SU-DHL-6 (cell line): ENCODE data around the gene NCR2.

Experiments
- H2AFZ ChIP-seq: fragments of 200-600 bp; sonication (generic); 2 replicates; pipeline ENCODE4 v1.6.1; 2014; ENCODE audit warnings: low read depth, mild to moderate bottlenecking, moderate library complexity, mixed read lengths, antibody characterized with exemption, low read length; ENCODE audit not compliant: severe bottlenecking
- H3F3A ChIP-seq: fragments of 200-600 bp; shearing (Covaris generic); 2 replicates; pipeline ENCODE4 v1.6.0; 2016; ENCODE audit warnings: antibody characterized with exemption, mild to moderate bottlenecking; ENCODE audit not compliant: insufficient read depth
- H3K27ac ChIP-seq: fragments of 200-600 bp; sonication (generic); 2 replicates; pipeline ENCODE4 v1.5.1; 2016; ENCODE audit warnings: low read depth, mild to moderate bottlenecking, low read length, moderate library complexity, mixed read lengths
- H3K27me3 ChIP-seq: fragments of 200-600 bp; sonication (generic), shearing (Covaris generic); 2 replicates; pipeline ENCODE4 v1.6.0; 2014; ENCODE audit warnings: mild to moderate bottlenecking, low read length
- H3K36me3 ChIP-seq: fragments of 200-600 bp; sonication (generic); 2 replicates; pipeline ENCODE4 v1.6.1; 2014; ENCODE audit warnings: mild to moderate bottlenecking, low read length, mixed read lengths
- H3K4me2 ChIP-seq: fragments of 300-600, 200-600 bp; shearing (Covaris generic), sonication (generic); 2 replicates; pipeline ENCODE4 v1.6.0; 2014; ENCODE audit warnings: low read length, low read depth, mild to moderate bottlenecking; ENCODE audit not compliant: poor library complexity, severe bottlenecking
- H3K4me3 ChIP-seq: fragments of 200-600 bp; sonication (generic); 2 replicates; pipeline ENCODE4 v1.5.1; 2014; ENCODE audit warnings: antibody characterized with exemption, low read length, mild to moderate bottlenecking, mixed read lengths; ENCODE audit not compliant: insufficient read depth, poor library complexity, severe bottlenecking
- H3K79me2 ChIP-seq: fragments of 200-600 bp; sonication (generic); 2 replicates; pipeline ENCODE4 v1.6.1; 2014; ENCODE audit warnings: mild to moderate bottlenecking, low read length, moderate library complexity; ENCODE audit not compliant: insufficient read depth
- H3K9ac ChIP-seq: fragments of 200-600 bp; sonication (generic); 2 replicates; pipeline ENCODE4 v1.7.0; 2014; ENCODE audit warnings: mild to moderate bottlenecking, low read length
- H3K9me2 ChIP-seq: fragments of 200-600 bp; sonication (generic); replicated peaks from 2 replicates; pipeline ENCODE4 v1.6.1; 2014; ENCODE audit warnings: low read length; ENCODE audit not compliant: insufficient read depth
- H3K9me3 ChIP-seq: fragments of 200-600 bp; sonication (generic); 2 replicates; pipeline ENCODE4 v1.6.1; 2014; ENCODE audit warnings: low read length, mixed read lengths; ENCODE audit not compliant: insufficient read depth
- H4K20me1 ChIP-seq: fragments of 200-600 bp; sonication (generic); 2 replicates; pipeline ENCODE4 v1.6.1; 2014; ENCODE audit warnings: low read depth, mild to moderate bottlenecking, antibody characterized with exemption, low read length, moderate library complexity, mixed read lengths
- CTCF ChIP-seq: fragments of 200-600 bp; sonication (generic); IDR thresholded peaks from one replicate; pipeline ENCODE4 v1.5.1; 2017; ENCODE audit warnings: antibody characterized with exemption, mild to moderate bottlenecking, low read length, moderate library complexity; ENCODE audit not compliant: insufficient read depth, poor library complexity, severe bottlenecking
- EZH2phosphoT487 ChIP-seq: fragments of 200-600 bp; sonication (generic), shearing (Covaris generic); conservative IDR thresholded peaks from 2 replicates; pipeline ENCODE4 v1.6.1; 2018; ENCODE audit warnings: mild to moderate bottlenecking, antibody characterized with exemption, low read length, moderate library complexity, mixed read lengths

NCR2 gene

GRCh38 chr6:41342241-41342640, 6.8 kb downstream of the NCR2 start:
- Histone ChIP-seq H3K4me3 (no peak overlapping the region), H3K27ac (no peak overlapping the region), H3K9ac (no peak overlapping the region), H3K9me3 (no peaks in the 10 kb centered on the region), H3F3A (peaks cover 18% of the 10 kb centered on the region), H3K36me3 (no peaks in the 10 kb centered on the region), H3K4me2 (no peak overlapping the region), H3K79me2 (peaks cover 5% of the 10 kb centered on the region; the same call in 1 of the 2 replicates), H3K9me2 (no peaks in the 10 kb centered on the region), H3K27me3 (no peaks in the 10 kb centered on the region), H4K20me1 (no peaks in the 10 kb centered on the region), H2AFZ (no peak overlapping the region)
- TF ChIP-seq EZH2phosphoT487 (no peak), CTCF (no peak)

GRCh38 chr6:41343641-41344187, 8.3 kb downstream of the NCR2 start:
- H3K36me3 ChIP-seq: peaks cover 8% of the 10 kb centered on the region; the same call in 1 of the 2 replicates
- no peak for TF ChIP-seq EZH2phosphoT487
- TF ChIP-seq CTCF: no peak
- H2AFZ ChIP-seq: no peak overlapping the region
- H3K27ac ChIP-seq: no peak overlapping the region
- no peaks in the 10 kb centered on the region for H4K20me1 ChIP-seq
- no peak overlapping the region for H3K4me3 ChIP-seq
- no peaks in the 10 kb centered on the region for H3K9me2 ChIP-seq
- H3K9me3 ChIP-seq: peaks cover 9% of the 10 kb centered on the region; the same call in 1 of the 2 replicates
- H3K4me2 ChIP-seq: no peak overlapping the region
- H3K9ac ChIP-seq: no peak overlapping the region
- H3F3A ChIP-seq: peaks cover 3% of the 10 kb centered on the region
- H3K79me2 ChIP-seq: no peaks in the 10 kb centered on the region
- H3K27me3 ChIP-seq: no peaks in the 10 kb centered on the region

- no peak for TF ChIP-seq CTCF
- TF ChIP-seq EZH2phosphoT487: no peak
- Histone ChIP-seq H3K4me2 (peak overlapping the region; percentile 13), H3K79me2 (no peaks in the 10 kb centered on the region), H2AFZ (no peak overlapping the region), H3K27me3 (no peaks in the 10 kb centered on the region), H3F3A (peaks cover 3% of the 10 kb centered on the region; the same call in 1 of the 2 replicates), H3K9me2 (no peaks in the 10 kb centered on the region), H3K36me3 (peaks cover 8% of the 10 kb centered on the region; the same call in 1 of the 2 replicates), H3K9ac (no peak overlapping the region), H3K27ac (peak overlapping the region; percentile 3; the same call in 1 of the 2 replicates), H3K4me3 (no peak overlapping the region), H4K20me1 (no peaks in the 10 kb centered on the region), H3K9me3 (peaks cover 9% of the 10 kb centered on the region; the same call in 1 of the 2 replicates)
Observed at GRCh38 chr6:41344876-41345275, 9.5 kb downstream of the NCR2 start.
